Mononuclear cell (primary cell): Measurements from ENCODE around the gene SLIT2. TPM values are rescaled to one million over a fixed set of nuclear protein-coding genes. Genes with fewer than 3 reads are reported as not detected.

Source experiments
- H3K27me3 ChIP-seq: 2 replicates; pipeline ENCODE4 v1.6.0; 2011; ENCODE audit warnings: low read length, control low read depth; ENCODE audit not compliant: insufficient read depth
- H3K4me1 ChIP-seq: 2 replicates; pipeline ENCODE4 v1.5.1; 2011; ENCODE audit warnings: mild to moderate bottlenecking, low read length, control low read depth; ENCODE audit not compliant: insufficient read depth
- H3K4me3 ChIP-seq: 2 replicates; pipeline ENCODE4 v1.5.1; 2011; ENCODE audit warnings: mild to moderate bottlenecking, low read length, moderate library complexity
- H3K9me3 ChIP-seq: 2 replicates; pipeline ENCODE4 v1.5.1; 2011; ENCODE audit warnings: low read depth, mild to moderate bottlenecking, control low read depth, low read length
- total RNA-seq: library from RNA; depleted of rRNA; stranded (reverse); fragments of >200 nt; gene quantifications from one replicate; pipeline ENCODE4 v1.2.3, GENCODE V29; 2012

Gene SLIT2
- total RNA-seq, 1 donor, result not detected

GRCh38 chr4:20281453-20281852 is 29.7 kb downstream of the SLIT2 start:
- no peaks in the 10 kb centered on the region for H3K4me1 ChIP-seq
- no peaks in the 10 kb centered on the region for H3K9me3 ChIP-seq
- no peak overlapping the region for H3K4me3 ChIP-seq
- H3K27me3 ChIP-seq, result no peaks in the 10 kb centered on the region

- no peaks in the 10 kb centered on the region for H3K9me3 ChIP-seq
- H3K27me3 ChIP-seq, result no peaks in the 10 kb centered on the region
- no peak overlapping the region for H3K4me3 ChIP-seq
- H3K4me1 ChIP-seq, result no peaks in the 10 kb centered on the region
Observed at GRCh38 chr4:20283039-20283438, 31.3 kb downstream of the SLIT2 start.

GRCh38 chr4:20284990-20285389 is 33.3 kb downstream of the SLIT2 start:
- no peaks in the 10 kb centered on the region for H3K4me1 ChIP-seq
- H3K4me3 ChIP-seq, result no peak overlapping the region

GRCh38 chr4:20287246-20287645 is 35.5 kb downstream of the SLIT2 start:
- no peaks in the 10 kb centered on the region for H3K4me1 ChIP-seq
- H3K27me3 ChIP-seq, result no peaks in the 10 kb centered on the region
- no peaks in the 10 kb centered on the region for H3K9me3 ChIP-seq
- no peak overlapping the region for H3K4me3 ChIP-seq

More at GRCh38 chr4:20284990-20285389, 33.3 kb downstream of the SLIT2 start:
- Histone ChIP-seq H3K27me3 (no peaks in the 10 kb centered on the region), H3K9me3 (no peaks in the 10 kb centered on the region)

GRCh38 chr4:20288047-20288650 is 36.4 kb downstream of the SLIT2 start:
- Histone ChIP-seq H3K27me3 (no peaks in the 10 kb centered on the region), H3K4me3 (no peak overlapping the region), H3K4me1 (no peaks in the 10 kb centered on the region), H3K9me3 (no peaks in the 10 kb centered on the region)

GRCh38 chr4:20288846-20289512 is 37.3 kb downstream of the SLIT2 start:
- no peak overlapping the region for H3K4me3 ChIP-seq
- no peaks in the 10 kb centered on the region for H3K9me3 ChIP-seq
- H3K4me1 ChIP-seq, result no peaks in the 10 kb centered on the region
- no peaks in the 10 kb centered on the region for H3K27me3 ChIP-seq

GRCh38 chr4:20289782-20290181 is 38.1 kb downstream of the SLIT2 start:
- Histone ChIP-seq H3K4me1 (no peaks in the 10 kb centered on the region), H3K27me3 (no peaks in the 10 kb centered on the region), H3K4me3 (no peak overlapping the region), H3K9me3 (no peaks in the 10 kb centered on the region)

GRCh38 chr4:20292739-20293138 is 41.0 kb downstream of the SLIT2 start:
- Histone ChIP-seq H3K27me3 (no peaks in the 10 kb centered on the region), H3K4me1 (no peaks in the 10 kb centered on the region), H3K9me3 (no peaks in the 10 kb centered on the region), H3K4me3 (no peak overlapping the region)

GRCh38 chr4:20297261-20297660 is 45.6 kb downstream of the SLIT2 start:
- H3K4me1 ChIP-seq, result no peaks in the 10 kb centered on the region
- H3K4me3 ChIP-seq, result no peak overlapping the region
- H3K9me3 ChIP-seq, result no peaks in the 10 kb centered on the region
- no peaks in the 10 kb centered on the region for H3K27me3 ChIP-seq

- no peaks in the 10 kb centered on the region for H3K9me3 ChIP-seq
- no peak overlapping the region for H3K4me3 ChIP-seq
- H3K4me1 ChIP-seq, result no peaks in the 10 kb centered on the region
- no peaks in the 10 kb centered on the region for H3K27me3 ChIP-seq
Observed at GRCh38 chr4:20297783-20298182, 46.1 kb downstream of the SLIT2 start.

- Histone ChIP-seq H3K27me3 (no peaks in the 10 kb centered on the region), H3K9me3 (no peaks in the 10 kb centered on the region), H3K4me1 (no peaks in the 10 kb centered on the region), H3K4me3 (no peak overlapping the region)
Observed at GRCh38 chr4:20298455-20298854, 46.8 kb downstream of the SLIT2 start.

- Histone ChIP-seq H3K4me1 (no peaks in the 10 kb centered on the region), H3K27me3 (no peaks in the 10 kb centered on the region), H3K9me3 (no peaks in the 10 kb centered on the region), H3K4me3 (no peak overlapping the region)
Observed at GRCh38 chr4:20298986-20299385, 47.3 kb downstream of the SLIT2 start.

GRCh38 chr4:20299515-20299914 is 47.8 kb downstream of the SLIT2 start:
- Histone ChIP-seq H3K4me3 (no peak overlapping the region), H3K27me3 (no peaks in the 10 kb centered on the region), H3K4me1 (no peaks in the 10 kb centered on the region), H3K9me3 (no peaks in the 10 kb centered on the region)

GRCh38 chr4:20301161-20301560 is 49.5 kb downstream of the SLIT2 start:
- no peaks in the 10 kb centered on the region for H3K4me1 ChIP-seq
- H3K4me3 ChIP-seq, result no peak overlapping the region
- H3K9me3 ChIP-seq, result no peaks in the 10 kb centered on the region
- H3K27me3 ChIP-seq, result no peaks in the 10 kb centered on the region
